ENCODE data around the gene MYO5A.

Gene MYO5A

DNA sequence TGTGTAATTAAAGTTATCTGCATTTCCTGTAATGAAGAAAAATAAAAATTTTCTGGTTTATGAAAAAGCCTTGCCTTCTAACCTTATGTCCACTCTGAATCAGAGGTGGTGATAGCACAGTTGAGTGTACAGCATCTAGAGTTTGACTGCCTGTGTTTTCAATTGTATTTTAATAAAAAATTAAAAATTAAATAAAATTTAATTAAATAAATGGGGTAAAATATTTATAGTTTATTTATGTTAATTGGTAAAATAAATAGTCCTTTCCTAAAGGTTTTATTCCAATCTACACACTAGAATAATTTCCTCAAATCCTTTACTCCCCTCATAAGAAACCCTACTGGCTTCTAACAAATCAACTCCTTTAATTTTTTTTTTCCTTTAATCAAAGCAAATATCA is 121.3 kb downstream of the MYO5A start:
- Histone ChIP-seq H3K4me3 (ENCODE audit: low read length) (no peak overlapping the region), H3K27me3 (ENCODE audit: insufficient read depth, low read length) (no peaks in the 10 kb centered on the region), H3K4me1 (ENCODE audit: insufficient read depth, low read length) (no peaks in the 10 kb centered on the region), H2AFZ (ENCODE audit: low read depth, low read length) (no peak overlapping the region), H3K9me3 (ENCODE audit: low read length) (no peaks in the 10 kb centered on the region), H3K36me3 (ENCODE audit: insufficient read depth, low read length) (peaks cover 10% of the 10 kb centered on the region)

- Histone ChIP-seq H3K36me3 (ENCODE audit: insufficient read depth, low read length) (peaks cover 10% of the 10 kb centered on the region), H3K4me3 (ENCODE audit: low read length) (no peak overlapping the region), H3K9me3 (ENCODE audit: low read length) (no peaks in the 10 kb centered on the region), H3K27me3 (ENCODE audit: insufficient read depth, low read length) (no peaks in the 10 kb centered on the region), H2AFZ (ENCODE audit: low read depth, low read length) (no peak overlapping the region), H3K4me1 (ENCODE audit: insufficient read depth, low read length) (no peaks in the 10 kb centered on the region)
These were observed 122.1 kb downstream of the MYO5A start for GRCh38 chr15:52406601-52407000.

- Histone ChIP-seq H3K27me3 (ENCODE audit: insufficient read depth, low read length) (no peaks in the 10 kb centered on the region), H2AFZ (ENCODE audit: low read depth, low read length) (no peak overlapping the region), H3K4me1 (ENCODE audit: insufficient read depth, low read length) (no peaks in the 10 kb centered on the region), H3K36me3 (ENCODE audit: insufficient read depth, low read length) (peaks cover 10% of the 10 kb centered on the region), H3K9me3 (ENCODE audit: low read length) (no peaks in the 10 kb centered on the region), H3K4me3 (ENCODE audit: low read length) (no peak overlapping the region)
These were observed 122.8 kb downstream of the MYO5A start for GRCh38 chr15:52405856-52406255.

DNA sequence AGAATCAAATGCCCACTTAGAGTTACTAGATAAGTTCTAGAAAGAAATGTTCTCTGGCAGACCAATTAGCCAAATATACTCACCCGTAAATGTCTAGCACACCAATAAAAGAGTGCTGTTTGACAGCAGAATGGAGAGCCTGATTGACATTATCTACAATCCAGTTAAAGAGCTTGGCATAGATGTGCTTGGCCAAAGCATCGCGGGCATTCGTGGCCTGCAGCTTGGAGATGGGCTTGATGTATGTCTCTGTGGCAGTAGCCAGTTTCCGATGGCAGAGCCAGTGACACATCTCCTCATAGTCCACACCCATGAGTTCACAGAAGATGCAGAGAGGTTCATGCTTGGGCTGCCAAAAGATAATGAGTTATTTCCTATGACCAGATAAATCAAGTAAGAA is 131.6 kb downstream of the MYO5A start:
- no peak overlapping the region for H2AFZ ChIP-seq (ENCODE audit: low read depth, low read length)
- H3K36me3 ChIP-seq (ENCODE audit: insufficient read depth, low read length): no peaks in the 10 kb centered on the region
- no peaks in the 10 kb centered on the region for H3K9me3 ChIP-seq (ENCODE audit: low read length)
- peaks cover 6% of the 10 kb centered on the region for H3K4me1 ChIP-seq (ENCODE audit: insufficient read depth, low read length)
- no peak overlapping the region for H3K4me3 ChIP-seq (ENCODE audit: low read length)
- H3K27me3 ChIP-seq (ENCODE audit: insufficient read depth, low read length): no peaks in the 10 kb centered on the region

DNA sequence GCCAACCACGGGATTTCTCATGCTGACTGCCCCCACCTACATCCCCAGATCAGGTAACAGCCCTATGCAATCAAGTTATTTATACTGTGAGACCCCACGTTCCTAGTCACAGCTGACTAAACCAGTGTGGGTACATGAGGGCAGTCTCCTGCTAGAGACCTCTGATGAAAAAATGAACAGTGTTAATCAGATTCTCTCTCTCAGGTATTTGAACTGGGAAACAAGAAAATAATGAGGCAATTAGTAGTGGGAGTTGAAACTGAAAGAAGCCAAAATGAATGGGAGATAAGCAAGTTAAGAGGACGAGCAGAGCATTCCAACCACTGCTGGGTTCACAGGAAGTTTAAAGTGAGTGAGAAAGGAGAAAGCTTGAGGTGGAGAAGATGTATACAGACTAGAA is 134.6 kb downstream of the MYO5A start:
- peaks cover 6% of the 10 kb centered on the region for H3K4me1 ChIP-seq (ENCODE audit: insufficient read depth, low read length)
- H3K9me3 ChIP-seq (ENCODE audit: low read length): no peaks in the 10 kb centered on the region
- no peak overlapping the region for H3K4me3 ChIP-seq (ENCODE audit: low read length)
- H3K36me3 ChIP-seq (ENCODE audit: insufficient read depth, low read length): peaks cover 13% of the 10 kb centered on the region
- H3K27me3 ChIP-seq (ENCODE audit: insufficient read depth, low read length): no peaks in the 10 kb centered on the region
- no peak overlapping the region for H2AFZ ChIP-seq (ENCODE audit: low read depth, low read length)

- Histone ChIP-seq H3K27me3 (ENCODE audit: insufficient read depth, low read length) (no peaks in the 10 kb centered on the region), H3K4me3 (ENCODE audit: low read length) (no peak overlapping the region), H2AFZ (ENCODE audit: low read depth, low read length) (no peak overlapping the region), H3K36me3 (ENCODE audit: insufficient read depth, low read length) (peaks cover 24% of the 10 kb centered on the region), H3K4me1 (ENCODE audit: insufficient read depth, low read length) (peaks cover 6% of the 10 kb centered on the region), H3K9me3 (ENCODE audit: low read length) (no peaks in the 10 kb centered on the region)
These were observed 136.5 kb downstream of the MYO5A start for GRCh38 chr15:52392008-52392687.

- no peaks in the 10 kb centered on the region for H3K27me3 ChIP-seq (ENCODE audit: insufficient read depth, low read length)
- H3K4me1 ChIP-seq (ENCODE audit: insufficient read depth, low read length): peaks cover 2% of the 10 kb centered on the region
- no peaks in the 10 kb centered on the region for H3K9me3 ChIP-seq (ENCODE audit: low read length)
- no peak overlapping the region for H2AFZ ChIP-seq (ENCODE audit: low read depth, low read length)
- H3K4me3 ChIP-seq (ENCODE audit: low read length): no peak overlapping the region
- H3K36me3 ChIP-seq (ENCODE audit: insufficient read depth, low read length): peaks cover 26% of the 10 kb centered on the region
These were observed 137.6 kb downstream of the MYO5A start for GRCh38 chr15:52391069-52391468.

DNA sequence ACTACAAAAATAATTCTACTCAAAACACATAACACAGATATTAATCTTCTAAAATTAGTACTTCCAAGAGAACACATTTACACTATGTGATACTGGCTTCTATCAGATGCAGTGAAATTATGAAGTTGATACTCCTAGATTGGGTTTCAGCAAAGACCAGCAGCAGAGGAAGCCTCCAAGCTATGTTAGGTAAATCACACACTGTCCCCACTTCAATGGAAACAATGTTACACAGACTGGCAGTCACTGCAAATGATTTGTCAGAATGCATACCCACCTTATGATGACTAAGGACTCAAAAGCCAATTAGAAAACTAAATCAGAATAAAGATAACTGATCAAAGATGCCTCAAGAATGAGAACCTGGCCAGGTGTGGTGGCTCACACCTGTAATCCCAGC is 143.0 kb downstream of the MYO5A start:
- no peaks in the 10 kb centered on the region for H3K4me1 ChIP-seq (ENCODE audit: insufficient read depth, low read length)
- no peak overlapping the region for H3K4me3 ChIP-seq (ENCODE audit: low read length)
- H3K9me3 ChIP-seq (ENCODE audit: low read length): peaks cover 5% of the 10 kb centered on the region
- no peaks in the 10 kb centered on the region for H3K27me3 ChIP-seq (ENCODE audit: insufficient read depth, low read length)
- peaks cover 44% of the 10 kb centered on the region for H3K36me3 ChIP-seq (ENCODE audit: insufficient read depth, low read length)
- no peak overlapping the region for H2AFZ ChIP-seq (ENCODE audit: low read depth, low read length)

- Histone ChIP-seq H3K27me3 (ENCODE audit: insufficient read depth, low read length) (no peaks in the 10 kb centered on the region), H3K36me3 (ENCODE audit: insufficient read depth, low read length) (peaks cover 53% of the 10 kb centered on the region), H3K4me1 (ENCODE audit: insufficient read depth, low read length) (no peaks in the 10 kb centered on the region), H2AFZ (ENCODE audit: low read depth, low read length) (no peak overlapping the region), H3K9me3 (ENCODE audit: low read length) (peaks cover 5% of the 10 kb centered on the region), H3K4me3 (ENCODE audit: low read length) (no peak overlapping the region)
These were observed 145.5 kb downstream of the MYO5A start for GRCh38 chr15:52383100-52383588.

- H3K36me3 ChIP-seq (ENCODE audit: insufficient read depth, low read length): peaks cover 49% of the 10 kb centered on the region
- no peak overlapping the region for H2AFZ ChIP-seq (ENCODE audit: low read depth, low read length)
- H3K9me3 ChIP-seq (ENCODE audit: low read length): peaks cover 5% of the 10 kb centered on the region
- H3K27me3 ChIP-seq (ENCODE audit: insufficient read depth, low read length): no peaks in the 10 kb centered on the region
- H3K4me1 ChIP-seq (ENCODE audit: insufficient read depth, low read length): no peaks in the 10 kb centered on the region
- no peak overlapping the region for H3K4me3 ChIP-seq (ENCODE audit: low read length)
These were observed 146.0 kb downstream of the MYO5A start for GRCh38 chr15:52382647-52383046.

- no peaks in the 10 kb centered on the region for H3K4me1 ChIP-seq (ENCODE audit: insufficient read depth, low read length)
- peaks cover 70% of the 10 kb centered on the region for H3K36me3 ChIP-seq (ENCODE audit: insufficient read depth, low read length)
- no peak overlapping the region for H3K4me3 ChIP-seq (ENCODE audit: low read length)
- H3K27me3 ChIP-seq (ENCODE audit: insufficient read depth, low read length): no peaks in the 10 kb centered on the region
- no peak overlapping the region for H2AFZ ChIP-seq (ENCODE audit: low read depth, low read length)
- peaks cover 6% of the 10 kb centered on the region for H3K9me3 ChIP-seq (ENCODE audit: low read length)
These were observed 149.1 kb downstream of the MYO5A start for GRCh38 chr15:52379395-52380106.

GRCh38 chr15:52378746-52379394 is 149.8 kb downstream of the MYO5A start:
- no peaks in the 10 kb centered on the region for H3K27me3 ChIP-seq (ENCODE audit: insufficient read depth, low read length)
- peaks cover 74% of the 10 kb centered on the region for H3K36me3 ChIP-seq (ENCODE audit: insufficient read depth, low read length)
- no peaks in the 10 kb centered on the region for H3K4me1 ChIP-seq (ENCODE audit: insufficient read depth, low read length)
- no peak overlapping the region for H2AFZ ChIP-seq (ENCODE audit: low read depth, low read length)
- peaks cover 10% of the 10 kb centered on the region for H3K9me3 ChIP-seq (ENCODE audit: low read length)
- no peak overlapping the region for H3K4me3 ChIP-seq (ENCODE audit: low read length)

DNA sequence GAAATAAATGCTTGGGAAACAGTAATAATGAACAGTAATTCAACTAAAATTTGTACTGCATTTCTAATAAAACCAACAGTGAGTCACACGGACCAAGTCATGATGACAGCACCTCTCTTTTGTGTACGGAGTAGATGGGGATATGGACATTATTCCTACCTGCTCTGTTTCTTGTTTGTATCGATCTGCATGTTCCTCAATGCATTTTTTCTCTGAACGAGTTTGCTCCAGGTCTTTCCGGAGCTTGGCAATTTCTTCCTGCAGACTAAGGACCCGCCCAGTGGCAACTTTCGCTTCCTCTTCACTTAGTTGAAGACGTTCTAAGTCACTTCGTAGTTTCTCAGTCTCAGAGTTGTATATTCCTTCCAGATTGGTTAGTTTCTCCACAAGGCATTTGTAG is 158.7 kb downstream of the MYO5A start:
- H3K9me3 ChIP-seq (ENCODE audit: low read length): peaks cover 5% of the 10 kb centered on the region
- H3K36me3 ChIP-seq (ENCODE audit: insufficient read depth, low read length): peaks cover 64% of the 10 kb centered on the region
- H3K4me1 ChIP-seq (ENCODE audit: insufficient read depth, low read length): no peaks in the 10 kb centered on the region
- H3K4me3 ChIP-seq (ENCODE audit: low read length): no peak overlapping the region
- H2AFZ ChIP-seq (ENCODE audit: low read depth, low read length): no peak overlapping the region
- no peaks in the 10 kb centered on the region for H3K27me3 ChIP-seq (ENCODE audit: insufficient read depth, low read length)

All from neuron (in vitro differentiated cells).